Upper lobe of left lung (tissue), 6 donors: ENCODE measurements around the gene CD300LB. TPM values are rescaled to one million over a fixed set of nuclear protein-coding genes. Genes with fewer than 3 reads are reported as not detected.
"Not testable (repeated sequence)": the region's sequence is repeated elsewhere in the genome, so short reads cannot be mapped to it uniquely, and the experiment has no call there.

ENCODE experiments used
- ATAC-seq, 2 donors: fragments of 200-7000 bp; cut with Tn5 transposase; one replicate each; pipeline ENCODE4 v1.9.1; 2022; ENCODE audit warnings: mild to moderate bottlenecking in 2 of 2, moderate library complexity in 2 of 2; ENCODE audit not compliant: low FRiP score in 2 of 2
- DNase-seq, 2 donors: peaks; one replicate each; pipeline ENCODE4 v3.0.0-alpha.2; 2019 to 2020
- H3K27ac ChIP-seq, 4 donors: fragments of 200-600 bp; sonication (generic); one replicate each; pipeline ENCODE4 v1.5.1; 2016 to 2019
- H3K27me3 ChIP-seq, 4 donors: fragments of 200-600 bp; sonication (generic); one replicate each; pipeline ENCODE4 v1.5.1; 2017 to 2019
- H3K36me3 ChIP-seq, 4 donors: fragments of 200-600 bp; sonication (generic); one replicate each; pipeline ENCODE4 v1.5.1; 2016 to 2019
- H3K4me1 ChIP-seq, 4 donors: fragments of 200-600 bp; sonication (generic); one replicate each; pipeline ENCODE4 v1.5.1; 2018 to 2019
- H3K4me3 ChIP-seq, 4 donors: fragments of 200-600 bp; sonication (generic); one replicate each; pipeline ENCODE4 v1.5.1; 2017 to 2019; ENCODE audit warnings: mild to moderate bottlenecking in 2 of 4, moderate library complexity in 1 of 4
- H3K9me3 ChIP-seq, 4 donors: fragments of 200-600 bp; sonication (generic); one replicate each; pipeline ENCODE4 v1.5.1; 2018 to 2019
- CTCF ChIP-seq, 6 experiments: fragments of 450-650 bp in 4 of 6; fragments of 200-600 bp in 2 of 6; sonication (generic) in 2 of 6; IDR thresholded peaks; one replicate each; pipeline ENCODE4 v1.5.1; 2016 to 2019; ENCODE audit warnings: antibody characterized with exemption in 6 of 6
- EP300 ChIP-seq, 4 donors: sonication (generic); formaldehyde crosslinking; IDR thresholded peaks; one replicate each; pipeline ENCODE4 v1.5.1; 2017; ENCODE audit warnings: antibody characterized with exemption in 4 of 4, control low read depth in 2 of 4
- POLR2A ChIP-seq, 4 donors: fragments of 450-650 bp; IDR thresholded peaks; one replicate each; pipeline ENCODE4 v1.5.1; 2016 to 2017; ENCODE audit warnings: antibody characterized with exemption in 4 of 4, mild to moderate bottlenecking in 2 of 4
- POLR2AphosphoS5 ChIP-seq, 2 donors: sonication (generic); formaldehyde crosslinking; IDR thresholded peaks; one replicate each; pipeline ENCODE4 v1.5.1; 2017; ENCODE audit warnings: antibody characterized with exemption in 2 of 2
- WGBS, 2 donors: methylation state at CpG; one replicate each; pipeline ENCODE4 v1.1.5; 2017 to 2018; 5-methylcytosine and 5-hydroxymethylcytosine counted together
- total RNA-seq, 6 donors: library from RNA; depleted of rRNA in 4 of 6; stranded (reverse); fragments of >200 nt in 4 of 6; gene quantifications; one replicate each; pipeline versions ENCODE4 v1.1.0 to v1.2.1, GENCODE V29; 2016 to 2021
- donor health status: DM: no; HTN: no; CAD: no; lungs with moderate emphysema.
- donor health status: DM: no; HTN: yes; CAD: no; lungs with severe emphysema.

CD300LB gene
- total RNA-seq, result 1 to 10 TPM in 3 of 6 donors, under 1 TPM in 3; 0.49 to 3.1 (median 1.5) TPM

- peak within 1 kb of the TSS in 2 of 4 donors; percentile 18 to 34 for H3K4me3 ChIP-seq
These were observed at the start of gene CD300LB for GRCh38 chr17:74531231-74531761. Gene CD300LB, minus strand, starts transcription at chr17:74531475. Its CDS starts 125 bp downstream, at chr17:74531350.

GRCh38 chr17:74579900-74580299 is 48.6 kb upstream of the CD300LB start:
- TF ChIP-seq POLR2A (IDR thresholded peaks at IDR 0.05) (no peak), CTCF (IDR thresholded peaks at IDR 0.05) (no peak), EP300 (IDR thresholded peaks at IDR 0.05) (no peak), POLR2AphosphoS5 (IDR thresholded peaks at IDR 0.05) (no peak)
- Histone ChIP-seq H3K4me3 (no peak overlapping the region), H3K27ac (no peak overlapping the region), H3K4me1 (no peaks in the 10 kb centered on the region), H3K9me3 (no peaks in the 10 kb centered on the region), H3K36me3 (no peaks in the 10 kb centered on the region), H3K27me3 (no peaks in the 10 kb centered on the region)
- peak in 1 of 2 donors; percentile 8 for ATAC-seq
- DNase-seq, result no peak
- 36 to 47% methylated on average over 7 of the region's 7 CpGs for WGBS, 2 donors

More at GRCh38 chr17:74531231-74531761, at the start of gene CD300LB:
- DNase-seq, result peak in 1 of 2 donors; percentile 19
- no peaks in the 10 kb centered on the region for H3K27me3 ChIP-seq
- H3K27ac ChIP-seq, result peak within 1 kb of the TSS in 3 of 4 donors; percentile 34 to 81 (median 72)
- H3K36me3 ChIP-seq, result no peaks in the 10 kb centered on the region
- peak in 1 of 2 donors; percentile 47 for ATAC-seq
- WGBS, 2 donors, result 51 to 55% methylated on average over 10 of the region's 10 CpGs
- H3K9me3 ChIP-seq, result no peaks in the 10 kb centered on the region
- TF ChIP-seq POLR2A (IDR thresholded peaks at IDR 0.05), result peak in 1 of 4 donors; percentile 14
- no peak for TF ChIP-seq EP300 (IDR thresholded peaks at IDR 0.05)
- TF ChIP-seq CTCF (IDR thresholded peaks at IDR 0.05), result no peak
- no peak for TF ChIP-seq POLR2AphosphoS5 (IDR thresholded peaks at IDR 0.05)
- no peaks in the 10 kb centered on the region for H3K4me1 ChIP-seq

- no peaks in the 10 kb centered on the region for H3K9me3 ChIP-seq
- 79 to 83% methylated on average over 9 of the region's 9 CpGs for WGBS, 2 donors
- no peaks in the 10 kb centered on the region for H3K27me3 ChIP-seq
- H3K4me1 ChIP-seq, result no peaks in the 10 kb centered on the region
- DNase-seq (no peak), ATAC-seq (no peak)
- H3K36me3 ChIP-seq, result no peaks in the 10 kb centered on the region
- no peak overlapping the region for H3K27ac ChIP-seq
- no peak overlapping the region for H3K4me3 ChIP-seq
- TF ChIP-seq EP300 (IDR thresholded peaks at IDR 0.05) (no peak), CTCF (IDR thresholded peaks at IDR 0.05) (no peak), POLR2AphosphoS5 (IDR thresholded peaks at IDR 0.05) (no peak), POLR2A (IDR thresholded peaks at IDR 0.05) (no peak)
These were observed 47.7 kb upstream of the CD300LB start for GRCh38 chr17:74578979-74579378.

GRCh38 chr17:74574489-74575142 is 43.3 kb upstream of the CD300LB start:
- no peak overlapping the region for H3K27ac ChIP-seq
- peaks cover 0 to 4% (median 0%) of the 10 kb centered on the region in 4 donors for H3K4me1 ChIP-seq
- H3K4me3 ChIP-seq, result no peak overlapping the region
- TF ChIP-seq POLR2A (IDR thresholded peaks at IDR 0.05) (no peak), POLR2AphosphoS5 (IDR thresholded peaks at IDR 0.05) (no peak), EP300 (IDR thresholded peaks at IDR 0.05) (no peak), CTCF (IDR thresholded peaks at IDR 0.05) (no peak)
- H3K36me3 ChIP-seq, result no peaks in the 10 kb centered on the region
- DNase-seq (no peak), ATAC-seq (no peak)
- no peaks in the 10 kb centered on the region for H3K9me3 ChIP-seq
- no peaks in the 10 kb centered on the region for H3K27me3 ChIP-seq
- 70 to 79% methylated on average over 5 of the region's 5 CpGs for WGBS, 2 donors

GRCh38 chr17:74573635-74574034 is 42.4 kb upstream of the CD300LB start:
- not testable (repeated sequence) for ATAC-seq, H3K9me3 ChIP-seq, H3K36me3 ChIP-seq, H3K27me3 ChIP-seq, H3K27ac ChIP-seq, H3K4me3 ChIP-seq, DNase-seq, H3K4me1 ChIP-seq
